ENCODE results near the gene DDI2.
A peak's percentile ranks its signal among the peaks of the same experiment; 100 is the strongest.

Gene DDI2

DNA sequence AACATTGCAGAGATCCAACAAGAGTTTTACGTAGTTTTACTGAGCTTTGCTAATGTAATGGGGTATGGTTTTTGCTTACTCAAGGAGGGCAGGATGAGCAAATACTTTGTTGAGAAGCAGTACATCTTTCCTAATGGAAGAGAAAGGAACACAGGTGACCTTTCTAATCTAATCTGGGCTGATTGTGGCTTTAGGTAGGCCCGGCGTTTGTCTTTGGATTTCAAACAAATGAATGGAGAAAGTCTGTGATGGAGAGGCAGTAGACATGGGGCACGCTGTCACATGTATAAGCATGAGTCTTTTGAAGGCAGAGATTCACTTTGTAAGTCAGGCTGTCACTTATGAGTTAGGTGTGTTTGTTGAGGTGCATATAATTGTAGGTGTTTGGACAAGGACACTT lies 68.6 kb downstream of the DDI2 start:
- H3K9ac ChIP-seq (ENCODE audit: low read depth, low read length), result peak overlapping the region; percentile 95; the same call in 1 of the 2 replicates
- no peak overlapping the region for H3K27ac ChIP-seq (ENCODE audit: low read length)
- peaks cover 24% of the 10 kb centered on the region for H3K4me1 ChIP-seq (ENCODE audit: insufficient read depth, low read length)
- TF ChIP-seq EZH2 (IDR thresholded peaks at IDR 0.05; ENCODE audit: borderline replicate concordance, low read depth, low read length, severe bottlenecking), result no peak
- TF ChIP-seq, protein P1, sequence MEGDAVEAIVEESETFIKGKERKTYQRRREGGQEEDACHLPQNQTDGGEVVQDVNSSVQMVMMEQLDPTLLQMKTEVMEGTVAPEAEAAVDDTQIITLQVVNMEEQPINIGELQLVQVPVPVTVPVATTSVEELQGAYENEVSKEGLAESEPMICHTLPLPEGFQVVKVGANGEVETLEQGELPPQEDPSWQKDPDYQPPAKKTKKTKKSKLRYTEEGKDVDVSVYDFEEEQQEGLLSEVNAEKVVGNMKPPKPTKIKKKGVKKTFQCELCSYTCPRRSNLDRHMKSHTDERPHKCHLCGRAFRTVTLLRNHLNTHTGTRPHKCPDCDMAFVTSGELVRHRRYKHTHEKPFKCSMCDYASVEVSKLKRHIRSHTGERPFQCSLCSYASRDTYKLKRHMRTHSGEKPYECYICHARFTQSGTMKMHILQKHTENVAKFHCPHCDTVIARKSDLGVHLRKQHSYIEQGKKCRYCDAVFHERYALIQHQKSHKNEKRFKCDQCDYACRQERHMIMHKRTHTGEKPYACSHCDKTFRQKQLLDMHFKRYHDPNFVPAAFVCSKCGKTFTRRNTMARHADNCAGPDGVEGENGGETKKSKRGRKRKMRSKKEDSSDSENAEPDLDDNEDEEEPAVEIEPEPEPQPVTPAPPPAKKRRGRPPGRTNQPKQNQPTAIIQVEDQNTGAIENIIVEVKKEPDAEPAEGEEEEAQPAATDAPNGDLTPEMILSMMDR (IDR thresholded peaks at IDR 0.05; ENCODE audit: borderline replicate concordance, extremely low read depth, low read length, poor library complexity, severe bottlenecking), result no peak
- no peaks in the 10 kb centered on the region for H3K9me3 ChIP-seq (ENCODE audit: insufficient read depth, low read length, severe bottlenecking)
- H3K36me3 ChIP-seq (ENCODE audit: insufficient read depth, low read length), result peaks cover 3% of the 10 kb centered on the region; the same call in 1 of the 2 replicates
- ATAC-seq (ENCODE audit: insufficient read depth, low read depth) (no peak), DNase-seq (no peak)
- peak overlapping the region in 1 of 2 experiments; percentile 62; a peak in 1 of 4 replicates for H3K4me3 ChIP-seq (ENCODE audit: low read depth in 1 of 2, low read length in 2 of 2)
- peaks cover 64% of the 10 kb centered on the region for H3K79me2 ChIP-seq (ENCODE audit: insufficient read depth, low read length)
- peaks cover 8% of the 10 kb centered on the region; the same call in 1 of the 2 replicates for H4K20me1 ChIP-seq (ENCODE audit: insufficient read depth, low read length)
- H3K27me3 ChIP-seq (ENCODE audit: insufficient read depth, low read length, poor library complexity), result no peaks in the 10 kb centered on the region
- H3K4me2 ChIP-seq (ENCODE audit: insufficient read depth, low read length), result peak overlapping the region; percentile 77
- no peak overlapping the region for H2AFZ ChIP-seq (ENCODE audit: low read depth, low read length)

GRCh38 chr1:15687446-15687845 lies 70.2 kb downstream of the DDI2 start:
- TF ChIP-seq, protein P1 (IDR thresholded peaks at IDR 0.05; ENCODE audit: borderline replicate concordance, extremely low read depth, low read length, poor library complexity, severe bottlenecking), result no peak
- no peak for TF ChIP-seq EZH2 (IDR thresholded peaks at IDR 0.05; ENCODE audit: borderline replicate concordance, low read depth, low read length, severe bottlenecking)
- no peaks in the 10 kb centered on the region for H3K9me3 ChIP-seq (ENCODE audit: insufficient read depth, low read length, severe bottlenecking)
- no peak for ATAC-seq (ENCODE audit: insufficient read depth, low read depth)
- H3K4me2 ChIP-seq (ENCODE audit: insufficient read depth, low read length), result no peak overlapping the region; the same call in 1 of the 2 replicates
- peaks cover 3% of the 10 kb centered on the region; the same call in 1 of the 2 replicates for H3K36me3 ChIP-seq (ENCODE audit: insufficient read depth, low read length)
- H3K4me1 ChIP-seq (ENCODE audit: insufficient read depth, low read length), result peaks cover 24% of the 10 kb centered on the region
- H3K27ac ChIP-seq (ENCODE audit: low read length), result no peak overlapping the region
- H3K27me3 ChIP-seq (ENCODE audit: insufficient read depth, low read length, poor library complexity), result no peaks in the 10 kb centered on the region
- H3K79me2 ChIP-seq (ENCODE audit: insufficient read depth, low read length), result peaks cover 81% of the 10 kb centered on the region
- no peak overlapping the region for H3K4me3 ChIP-seq (ENCODE audit: low read depth in 1 of 2, low read length in 2 of 2)
- peaks cover 18% of the 10 kb centered on the region for H4K20me1 ChIP-seq (ENCODE audit: insufficient read depth, low read length)
- no peak for DNase-seq
- H2AFZ ChIP-seq (ENCODE audit: low read depth, low read length), result no peak overlapping the region
- H3K9ac ChIP-seq (ENCODE audit: low read depth, low read length), result no peak overlapping the region

DNA sequence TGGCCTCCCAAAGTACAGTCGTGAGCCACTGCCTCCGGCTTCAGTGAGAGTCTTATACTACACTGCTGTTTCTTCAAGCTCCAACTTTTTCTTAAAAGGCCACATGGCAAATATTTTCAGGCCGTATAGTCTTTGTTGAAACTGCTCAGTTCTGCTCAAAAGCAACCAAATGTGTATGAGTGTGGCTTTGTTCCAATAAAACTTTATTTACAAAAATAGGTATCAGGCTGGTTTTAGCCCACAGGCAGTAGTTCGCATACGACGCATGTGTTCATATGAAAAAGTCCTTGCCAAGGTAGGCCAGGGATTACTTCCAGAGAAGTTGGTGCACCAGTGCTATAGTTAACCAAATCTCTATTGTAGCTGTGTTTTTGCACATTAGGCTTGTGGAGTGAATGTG lies 73.1 kb downstream of the DDI2 start:
- Histone ChIP-seq H3K4me2 (ENCODE audit: insufficient read depth, low read length) (no peak overlapping the region), H3K4me3 (ENCODE audit: low read depth in 1 of 2, low read length in 2 of 2) (no peak overlapping the region), H3K27me3 (ENCODE audit: insufficient read depth, low read length, poor library complexity) (no peaks in the 10 kb centered on the region), H3K27ac (ENCODE audit: low read length) (no peak overlapping the region), H3K79me2 (ENCODE audit: insufficient read depth, low read length) (peaks cover 87% of the 10 kb centered on the region), H3K9me3 (ENCODE audit: insufficient read depth, low read length, severe bottlenecking) (no peaks in the 10 kb centered on the region), H4K20me1 (ENCODE audit: insufficient read depth, low read length) (peaks cover 35% of the 10 kb centered on the region), H3K9ac (ENCODE audit: low read depth, low read length) (no peak overlapping the region), H3K36me3 (ENCODE audit: insufficient read depth, low read length) (peaks cover 3% of the 10 kb centered on the region), H2AFZ (ENCODE audit: low read depth, low read length) (no peak overlapping the region), H3K4me1 (ENCODE audit: insufficient read depth, low read length) (peaks cover 13% of the 10 kb centered on the region)
- ATAC-seq (ENCODE audit: insufficient read depth, low read depth) (no peak), DNase-seq (no peak)
- TF ChIP-seq EZH2 (IDR thresholded peaks at IDR 0.05; ENCODE audit: borderline replicate concordance, low read depth, low read length, severe bottlenecking), result no peak
- TF ChIP-seq, protein P1 (IDR thresholded peaks at IDR 0.05; ENCODE audit: borderline replicate concordance, extremely low read depth, low read length, poor library complexity, severe bottlenecking), result no peak
